Stomach smooth muscle (tissue), 2 donors: ENCODE data around the gene SLC35B2.

Experiments used
- H3K27ac ChIP-seq: one replicate; pipeline ENCODE4 v1.7.0; 2013; ENCODE audit warnings: mild to moderate bottlenecking, low read length, inconsistent platforms
- H3K27me3 ChIP-seq, 2 donors: one replicate each; pipeline ENCODE4 v1.7.0; 2013; ENCODE audit warnings: low read length in 2 of 2; ENCODE audit not compliant: insufficient read depth in 2 of 2, control insufficient read depth in 1 of 2
- H3K36me3 ChIP-seq, 2 donors: one replicate each; pipeline ENCODE4 v1.7.0; 2013; ENCODE audit warnings: low read length in 2 of 2; ENCODE audit not compliant: control insufficient read depth in 2 of 2, insufficient read depth in 2 of 2
- H3K4me1 ChIP-seq: one replicate; pipeline ENCODE4 v1.7.0; 2013; ENCODE audit warnings: low read length; ENCODE audit not compliant: control insufficient read depth, insufficient read depth
- H3K4me3 ChIP-seq, 2 donors: one replicate each; pipeline ENCODE4 v1.7.0; 2013; ENCODE audit warnings: low read length in 2 of 2
- H3K9ac ChIP-seq, 2 donors: one replicate each; pipeline ENCODE4 v1.7.0; 2013; ENCODE audit warnings: low read length in 2 of 2, mild to moderate bottlenecking in 1 of 2
- H3K9me3 ChIP-seq, 2 donors: one replicate each; pipeline ENCODE4 v1.7.0; 2013; ENCODE audit warnings: low read length in 2 of 2; ENCODE audit not compliant: control insufficient read depth in 2 of 2
- donor health status: healthy.
- donor health status: Pancreatic carcinoma.

SLC35B2 gene

DNA sequence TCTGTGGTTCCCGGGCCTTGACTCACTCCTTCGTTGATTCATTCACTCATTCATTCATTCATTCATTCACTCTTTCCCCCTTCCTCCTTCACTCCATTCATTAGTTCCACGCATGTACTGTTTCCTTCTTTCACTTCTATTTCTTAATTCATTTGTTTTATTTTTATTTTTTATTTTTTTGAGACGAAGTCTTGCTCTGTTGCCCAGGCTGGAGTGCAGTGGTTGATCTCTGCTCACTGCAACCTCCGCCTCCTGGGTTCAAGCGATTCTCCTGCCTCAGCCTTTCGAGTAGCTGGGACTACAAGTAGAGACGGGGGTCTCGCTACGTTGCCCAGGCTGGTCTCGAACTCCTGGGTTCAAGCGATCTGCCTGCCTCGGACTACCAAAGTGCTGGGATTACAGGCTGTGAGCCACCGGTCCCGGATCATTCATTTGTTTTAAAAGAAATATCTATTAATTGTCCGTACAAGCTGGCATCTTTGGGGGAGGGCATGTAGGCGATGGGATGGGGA is 8.4 kb upstream of the SLC35B2 start:
- peaks cover 0 to 2% of the 10 kb centered on the region in 2 donors for H3K36me3 ChIP-seq
- peaks cover 13 to 19% of the 10 kb centered on the region in 2 donors for H3K27me3 ChIP-seq
- H3K4me1 ChIP-seq = peaks cover 31% of the 10 kb centered on the region
- no peak overlapping the region for H3K27ac ChIP-seq
- H3K4me3 ChIP-seq = no peak overlapping the region
- no peaks in the 10 kb centered on the region for H3K9me3 ChIP-seq
- H3K9ac ChIP-seq = no peak overlapping the region

- H3K27ac ChIP-seq = peak within 1 kb of the TSS; percentile 60
- H3K9me3 ChIP-seq = no peaks in the 10 kb centered on the region
- H3K4me3 ChIP-seq = peak within 1 kb of the TSS; percentile 62 to 86
- H3K36me3 ChIP-seq = peaks cover 0 to 2% of the 10 kb centered on the region in 2 donors
- H3K27me3 ChIP-seq = peaks cover 12 to 19% of the 10 kb centered on the region in 2 donors
- peak within 1 kb of the TSS; percentile 71 to 80 for H3K9ac ChIP-seq
- peaks cover 31% of the 10 kb centered on the region for H3K4me1 ChIP-seq
Observed at GRCh38 chr6:44265007-44265721, 7.8 kb upstream of the SLC35B2 start, which contains the start of gene NFKBIE. Gene NFKBIE, minus strand, starts transcription at chr6:44265551. Its CDS starts 205 bp downstream, at chr6:44265346.

DNA sequence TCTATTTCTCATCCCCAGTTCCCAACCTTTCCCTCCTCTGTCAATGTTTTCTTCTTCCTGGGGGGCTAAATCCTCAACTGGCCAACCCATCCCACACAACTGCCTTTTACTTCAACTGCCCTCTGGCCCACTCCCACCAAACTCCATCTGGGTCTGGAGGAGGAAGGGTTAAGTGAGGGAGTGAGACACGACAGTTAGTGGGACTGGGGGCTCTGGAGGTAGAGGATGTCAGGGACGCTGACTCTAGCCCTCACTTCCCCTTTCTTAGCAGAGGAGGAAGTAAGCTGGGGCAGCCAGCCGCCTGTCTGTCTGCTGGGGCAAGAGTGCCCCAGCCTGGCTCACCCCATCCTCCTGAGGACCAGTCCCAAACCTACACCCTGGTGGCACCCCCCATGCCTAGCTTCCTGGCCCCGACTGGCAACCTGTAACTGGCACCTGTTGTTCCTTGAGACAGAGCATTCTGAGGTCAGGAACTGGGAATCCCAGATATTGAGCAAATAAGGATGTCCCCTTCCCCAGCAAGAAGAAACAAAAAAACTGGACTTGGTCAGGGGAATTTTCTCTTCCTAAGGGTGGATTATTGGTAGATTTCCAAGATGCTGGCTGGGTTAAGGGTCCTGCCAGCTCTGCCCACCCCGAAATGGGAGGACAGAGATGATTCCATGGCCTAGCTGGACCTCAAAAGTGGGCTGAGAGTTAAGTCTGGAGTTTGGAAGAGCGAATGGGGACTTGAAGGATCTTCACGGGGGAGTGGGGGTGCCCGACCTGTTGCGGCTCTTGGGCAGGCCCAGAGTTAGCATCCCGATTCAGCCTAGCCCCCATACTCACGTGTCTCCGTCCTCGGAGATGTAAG is 7.1 kb upstream of the SLC35B2 start:
- peak overlapping the region; percentile 71 to 80 for H3K9ac ChIP-seq
- H3K27me3 ChIP-seq = peaks cover 4 to 12% of the 10 kb centered on the region in 2 donors
- H3K27ac ChIP-seq = peak overlapping the region; percentile 60
- H3K4me1 ChIP-seq = peaks cover 31% of the 10 kb centered on the region
- H3K4me3 ChIP-seq = peak overlapping the region; percentile 62 to 86
- no peaks in the 10 kb centered on the region for H3K9me3 ChIP-seq
- H3K36me3 ChIP-seq = peaks cover 0 to 7% of the 10 kb centered on the region in 2 donors

DNA sequence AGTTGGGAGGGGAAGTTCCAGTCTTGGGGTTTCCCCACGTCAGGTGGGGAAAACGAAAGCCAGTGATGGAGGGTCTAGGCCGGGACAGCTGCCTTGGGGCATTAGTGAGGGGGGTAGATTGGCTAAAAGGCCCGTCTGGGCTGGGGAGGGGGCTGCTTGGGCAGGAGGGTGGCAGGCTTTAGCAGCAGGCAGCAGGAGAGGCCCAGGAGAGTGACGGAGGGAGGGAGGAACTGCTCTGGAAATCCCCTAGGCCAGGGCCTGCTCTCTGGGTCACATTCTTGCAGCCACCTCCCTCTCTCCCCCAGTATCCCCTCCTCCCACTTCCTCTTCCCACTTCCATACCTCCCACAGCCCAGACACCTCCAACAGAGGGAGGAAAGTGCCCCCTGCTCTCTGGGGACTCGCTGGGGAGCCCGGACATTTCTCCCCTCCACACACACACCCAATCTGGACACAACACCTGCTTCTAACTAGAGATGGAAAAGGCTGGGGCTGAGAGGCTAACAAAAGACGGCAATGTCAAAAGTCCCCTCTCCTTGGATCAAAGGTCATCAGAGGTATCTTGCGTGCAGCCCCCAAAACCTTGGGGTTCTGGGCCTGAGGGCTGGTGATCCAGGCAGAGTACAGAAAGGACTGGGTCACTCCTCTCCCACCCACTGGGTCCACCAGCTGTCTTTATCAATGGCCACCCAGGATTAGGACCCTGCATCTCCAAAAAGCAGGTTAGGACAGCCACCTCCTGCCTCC is 6.2 kb upstream of the SLC35B2 start:
- Histone ChIP-seq H3K4me3 (peak overlapping the region; percentile 62 to 86), H3K27ac (no peak overlapping the region), H3K9me3 (no peaks in the 10 kb centered on the region), H3K27me3 (peaks cover 0 to 3% of the 10 kb centered on the region in 2 donors), H3K4me1 (peaks cover 31% of the 10 kb centered on the region), H3K9ac (peak overlapping the region; percentile 64 to 71), H3K36me3 (peaks cover 0 to 7% of the 10 kb centered on the region in 2 donors)

GRCh38 chr6:44262467-44263353 is 5.4 kb upstream of the SLC35B2 start:
- Histone ChIP-seq H3K4me3 (peak overlapping the region in 1 of 2 donors; percentile 86), H3K9me3 (no peaks in the 10 kb centered on the region), H3K4me1 (peaks cover 35% of the 10 kb centered on the region)

DNA sequence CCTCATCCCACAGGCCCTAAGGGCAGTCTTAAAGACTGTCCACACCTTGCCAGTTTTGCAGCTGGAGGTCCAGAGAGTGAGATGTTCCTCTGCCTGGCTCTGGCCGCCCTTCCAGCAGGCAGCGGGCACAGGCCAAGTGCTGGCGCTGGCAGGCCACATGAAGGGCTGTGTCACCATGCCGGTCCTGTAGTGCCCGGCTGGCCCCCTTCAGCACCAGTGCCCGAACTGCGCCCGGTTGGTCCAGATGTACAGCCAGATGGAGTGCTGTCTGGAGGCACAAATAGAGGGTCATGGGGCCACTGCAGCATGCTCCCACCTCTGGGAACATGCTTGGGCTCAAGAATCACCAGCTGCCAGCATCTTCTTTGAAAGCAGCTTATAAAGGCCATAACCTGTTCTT is 4.3 kb upstream of the SLC35B2 start:
- H3K4me1 ChIP-seq = peaks cover 42% of the 10 kb centered on the region
- H3K9me3 ChIP-seq = no peaks in the 10 kb centered on the region
- H3K27me3 ChIP-seq = no peaks in the 10 kb centered on the region
- H3K27ac ChIP-seq = no peak overlapping the region
- no peak overlapping the region for H3K4me3 ChIP-seq
- peaks cover 0 to 7% of the 10 kb centered on the region in 2 donors for H3K36me3 ChIP-seq
- H3K9ac ChIP-seq = peak overlapping the region in 1 of 2 donors; percentile 36

More at GRCh38 chr6:44262467-44263353, 5.4 kb upstream of the SLC35B2 start:
- Histone ChIP-seq H3K27ac (no peak overlapping the region), H3K9ac (peak overlapping the region; percentile 64 to 71), H3K36me3 (peaks cover 0 to 7% of the 10 kb centered on the region in 2 donors), H3K27me3 (no peaks in the 10 kb centered on the region)

GRCh38 chr6:44260451-44261297 is 3.3 kb upstream of the SLC35B2 start:
- H3K36me3 ChIP-seq = peaks cover 0 to 7% of the 10 kb centered on the region in 2 donors
- H3K27ac ChIP-seq = no peak overlapping the region
- no peaks in the 10 kb centered on the region for H3K9me3 ChIP-seq
- peaks cover 49% of the 10 kb centered on the region for H3K4me1 ChIP-seq
- no peaks in the 10 kb centered on the region for H3K27me3 ChIP-seq
- no peak overlapping the region for H3K9ac ChIP-seq
- no peak overlapping the region for H3K4me3 ChIP-seq

DNA sequence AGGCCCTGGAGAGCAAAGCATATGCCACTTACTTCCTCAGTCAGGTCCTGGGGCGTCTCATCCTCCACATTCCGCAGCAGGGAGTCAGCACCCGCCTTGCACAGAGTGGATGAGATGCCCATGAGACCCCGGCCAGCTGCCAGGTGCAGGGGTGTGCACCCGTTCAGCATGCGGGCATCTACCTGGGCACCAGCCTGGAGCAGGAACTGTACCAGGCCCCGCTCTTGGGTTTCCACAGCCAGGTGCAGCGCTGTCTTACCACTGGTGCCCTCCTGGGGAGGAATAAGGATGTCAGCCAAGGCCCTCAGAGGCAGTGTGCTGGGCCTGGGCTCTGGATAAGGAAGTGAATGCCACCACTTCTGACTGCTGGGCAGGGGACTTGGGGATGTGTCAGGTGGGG is 2.7 kb upstream of the SLC35B2 start:
- peaks cover 2 to 12% of the 10 kb centered on the region in 2 donors for H3K36me3 ChIP-seq
- H3K9ac ChIP-seq = no peak overlapping the region
- H3K9me3 ChIP-seq = no peaks in the 10 kb centered on the region
- no peak overlapping the region for H3K4me3 ChIP-seq
- no peaks in the 10 kb centered on the region for H3K27me3 ChIP-seq
- no peak overlapping the region for H3K27ac ChIP-seq
- H3K4me1 ChIP-seq = peaks cover 47% of the 10 kb centered on the region

DNA sequence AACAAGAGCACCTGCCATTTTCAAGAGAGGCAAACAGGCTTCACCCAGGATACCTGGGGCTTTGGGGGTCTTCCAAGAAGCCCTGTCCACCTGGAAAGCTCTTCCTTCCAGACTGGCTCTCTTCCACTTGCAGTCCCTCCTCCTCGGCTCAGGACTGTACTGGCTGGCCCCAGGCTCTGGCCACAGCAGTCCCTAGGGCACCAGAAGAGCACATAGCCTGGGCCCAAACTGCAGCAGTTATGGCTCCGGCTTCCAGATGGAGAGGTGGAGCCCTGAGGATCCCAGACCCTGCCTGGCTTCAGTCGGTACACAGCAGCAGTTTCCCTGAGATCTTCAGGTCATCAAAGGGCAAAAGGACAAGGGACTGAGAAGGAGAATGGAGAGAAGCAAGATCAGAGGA is 1.6 kb upstream of the SLC35B2 start:
- Histone ChIP-seq H3K9ac (no peak overlapping the region), H3K36me3 (peaks cover 10 to 22% of the 10 kb centered on the region in 2 donors), H3K9me3 (no peaks in the 10 kb centered on the region), H3K4me3 (no peak overlapping the region), H3K27ac (no peak overlapping the region), H3K27me3 (no peaks in the 10 kb centered on the region), H3K4me1 (peaks cover 38% of the 10 kb centered on the region)
